GM03348 (cell line): ENCODE measurements around the gene E4F1.

ENCODE experiments used
- DNase-seq: peaks from one replicate; pipeline ENCODE4 v3.0.0; 2012; ENCODE audit warnings: low spot score

Gene E4F1

GRCh38 chr16:2275476-2276367, 52.3 kb downstream of the E4F1 start:
- DNase-seq = no peak

DNA sequence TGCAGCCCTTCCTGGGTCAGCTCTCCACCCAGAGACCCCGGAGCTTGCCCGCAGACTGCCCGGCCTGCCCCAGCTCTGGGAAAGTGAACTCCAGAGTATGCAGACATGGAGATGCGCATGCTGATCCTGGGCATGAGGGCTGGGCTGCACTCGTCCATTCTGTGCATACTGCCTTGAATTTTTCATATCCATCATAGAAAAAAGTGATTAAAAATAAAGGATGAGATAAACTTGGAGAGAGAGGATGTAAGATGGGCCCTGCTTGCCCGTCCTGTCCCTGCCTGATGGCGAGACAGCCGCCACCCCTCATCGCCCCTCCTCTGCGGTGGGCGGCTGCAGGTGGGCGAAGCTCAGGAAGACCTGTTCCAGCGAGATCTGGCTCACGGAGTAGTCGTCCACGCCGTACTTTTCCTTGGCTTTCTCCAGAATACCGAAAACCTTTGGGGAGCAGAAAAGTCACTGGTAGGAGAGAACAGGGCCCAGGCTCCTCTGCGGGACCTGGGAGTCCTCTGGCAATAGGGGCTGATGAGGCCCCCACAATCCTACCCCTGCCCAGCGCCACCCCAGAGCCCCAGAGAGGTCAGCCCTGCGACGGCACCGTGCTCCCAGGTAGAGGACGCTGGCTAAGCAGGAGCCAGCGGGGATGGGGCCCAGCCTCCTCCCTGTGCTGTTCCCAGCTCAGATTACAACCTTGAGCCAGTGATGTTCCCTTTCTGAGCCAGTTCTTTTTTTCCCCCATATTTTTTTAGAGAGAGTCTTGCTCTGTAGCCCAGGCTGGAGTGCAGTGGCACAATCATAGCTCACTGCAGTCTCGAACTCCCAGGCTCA, 53.2 kb downstream of the E4F1 start:
- no peak for DNase-seq

- DNase-seq = no peak
Measured at GRCh38 chr16:2277466-2278271, 54.3 kb downstream of the E4F1 start.

DNA sequence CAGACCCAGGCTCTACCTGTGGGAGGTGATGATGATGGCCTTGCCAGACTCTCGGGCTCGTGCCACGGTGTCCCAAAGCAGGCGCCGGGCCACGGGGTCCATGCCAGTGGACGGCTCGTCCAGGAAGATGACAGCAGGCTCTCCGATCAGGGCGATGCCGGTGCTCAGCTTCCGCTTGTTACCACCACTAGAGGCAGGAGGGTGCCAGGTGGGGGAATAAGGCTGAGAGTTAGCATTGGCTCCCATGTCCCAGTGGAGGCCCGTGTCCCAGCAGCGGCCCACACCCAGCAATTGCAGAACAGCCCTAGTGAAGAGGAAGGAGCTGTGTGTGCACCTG, 54.8 kb downstream of the E4F1 start:
- DNase-seq = no peak

- DNase-seq = no peak
Measured at GRCh38 chr16:2278956-2279800, 55.8 kb downstream of the E4F1 start.

DNA sequence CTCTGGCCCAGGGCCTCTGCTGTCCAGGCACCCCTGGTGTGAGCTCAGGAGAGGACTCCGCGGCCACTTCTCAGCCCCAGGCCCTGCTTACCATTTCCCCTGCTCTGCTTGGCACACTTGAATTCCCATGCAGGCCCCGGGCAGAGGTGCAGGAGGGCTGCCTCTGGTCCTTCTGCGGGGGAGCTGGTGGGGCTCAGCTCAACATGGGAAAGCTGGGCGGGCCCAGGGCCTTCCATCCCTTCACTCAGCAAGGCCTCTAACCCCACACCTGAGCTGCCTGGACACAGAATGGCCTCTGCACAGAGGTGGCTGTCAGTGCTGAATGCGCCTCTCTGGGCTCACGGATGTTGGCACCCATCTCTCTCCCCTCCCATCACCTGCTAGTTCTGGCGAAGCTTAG, 57.1 kb downstream of the E4F1 start:
- no peak for DNase-seq

DNA sequence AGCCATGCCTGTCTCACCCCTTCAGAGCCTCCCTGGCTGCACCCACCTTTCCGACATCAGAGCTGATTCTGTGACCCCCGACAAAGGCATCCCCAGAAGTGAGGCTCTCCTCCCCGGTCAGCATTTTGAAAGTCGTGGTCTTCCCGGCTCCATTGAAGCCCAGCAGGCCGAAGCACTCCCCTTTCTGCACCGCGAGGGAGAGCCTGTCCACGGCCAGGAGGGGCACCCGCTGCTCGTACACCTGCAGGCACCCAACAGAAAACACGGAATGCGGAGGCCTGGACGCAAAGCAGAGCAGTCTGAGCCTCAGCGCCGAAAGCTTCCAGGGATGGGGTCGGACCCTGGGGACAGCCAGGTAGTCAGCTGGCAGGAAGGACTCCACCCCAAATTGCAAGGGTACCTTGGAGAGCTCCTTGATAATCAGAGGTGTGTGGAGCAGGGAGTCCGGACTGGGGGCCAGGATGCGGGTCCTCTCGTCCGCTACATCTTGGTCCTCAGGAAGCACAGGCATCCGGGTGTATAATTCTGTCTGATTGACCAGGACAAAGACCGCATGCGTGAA, 57.7 kb downstream of the E4F1 start:
- no peak for DNase-seq

- no peak for DNase-seq
Measured at GRCh38 chr16:2282262-2282661, 58.9 kb downstream of the E4F1 start.

DNA sequence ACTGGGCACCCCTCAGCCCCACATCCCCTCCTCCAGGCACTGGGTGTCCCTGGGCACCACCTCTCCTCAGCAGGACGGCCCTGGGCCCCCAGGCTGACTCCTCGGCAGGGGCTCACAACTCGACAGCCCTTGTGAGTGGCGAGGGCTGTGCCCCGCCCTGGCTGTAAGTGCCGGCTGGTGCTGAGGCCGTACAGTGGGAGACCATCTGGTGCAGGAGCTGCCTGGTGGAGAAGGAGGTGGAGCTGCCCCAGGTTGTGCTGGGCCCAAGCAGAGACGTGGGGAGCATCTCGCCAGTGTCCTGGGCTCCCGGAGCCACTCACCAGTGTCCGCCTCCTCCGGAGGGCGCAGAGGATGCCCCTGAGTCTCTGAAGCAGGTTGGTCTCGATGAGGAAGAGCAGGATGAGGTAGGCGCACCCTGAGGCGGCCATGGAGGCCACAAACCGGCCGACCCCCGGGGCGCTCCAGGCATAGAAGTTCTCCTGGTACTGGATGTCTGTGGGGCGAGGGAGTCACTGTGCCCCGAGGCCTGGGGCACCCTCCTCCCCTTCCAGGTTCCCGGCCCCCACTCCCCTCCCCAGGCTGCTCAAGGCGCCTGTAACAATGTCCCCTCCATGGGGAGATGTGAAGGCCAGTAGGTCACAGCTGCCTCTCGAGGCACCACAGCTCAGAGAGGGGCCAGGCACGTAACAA, 59.6 kb downstream of the E4F1 start:
- DNase-seq = no peak

GRCh38 chr16:2284001-2284770, 60.8 kb downstream of the E4F1 start:
- DNase-seq = no peak

DNA sequence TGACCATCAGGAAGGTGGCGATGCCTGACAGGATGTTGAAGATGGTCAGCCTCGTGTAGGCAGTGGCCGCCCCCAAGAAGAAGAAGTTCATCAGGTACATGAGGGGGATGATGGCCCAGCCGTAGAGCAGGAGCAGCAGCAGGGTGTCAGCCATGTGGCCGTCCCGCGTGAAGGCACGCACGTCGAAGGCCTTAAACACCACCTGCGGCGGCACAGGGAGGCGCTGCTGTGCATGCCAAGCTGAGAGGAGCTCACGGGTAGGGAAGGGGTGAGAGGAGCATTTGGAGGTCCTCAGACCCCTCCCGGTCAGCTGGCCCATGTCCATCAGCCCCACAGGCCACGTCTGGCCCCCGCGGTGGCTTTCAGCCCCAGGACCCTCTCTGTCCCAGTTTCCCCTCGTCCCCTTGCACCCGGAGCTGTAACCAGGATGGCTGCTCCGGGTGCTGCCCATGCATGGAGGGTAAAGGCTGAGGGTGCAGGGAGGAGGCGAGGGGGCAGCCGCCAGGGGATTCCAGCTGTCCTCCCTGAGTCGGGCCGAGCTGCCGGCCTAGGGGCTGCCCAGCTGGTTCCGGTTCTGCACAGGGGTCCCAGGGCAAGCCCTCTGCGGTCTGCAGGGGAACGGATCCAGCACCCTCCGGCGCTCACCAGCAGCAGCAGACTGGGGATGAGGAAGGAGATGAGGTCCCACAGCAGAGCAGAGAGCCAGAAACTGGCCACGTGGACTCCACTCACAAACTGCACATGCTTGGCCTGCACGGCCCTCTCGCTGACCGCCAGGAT, 61.6 kb downstream of the E4F1 start:
- DNase-seq = no peak
